ENCODE results near the gene PIH1D2.
A peak's percentile ranks its signal among the peaks of the same experiment; 100 is the strongest.
"Not testable (repeated sequence)": the region's sequence is repeated elsewhere in the genome, so short reads cannot be mapped to it uniquely, and the experiment has no call there.

PIH1D2 gene

DNA sequence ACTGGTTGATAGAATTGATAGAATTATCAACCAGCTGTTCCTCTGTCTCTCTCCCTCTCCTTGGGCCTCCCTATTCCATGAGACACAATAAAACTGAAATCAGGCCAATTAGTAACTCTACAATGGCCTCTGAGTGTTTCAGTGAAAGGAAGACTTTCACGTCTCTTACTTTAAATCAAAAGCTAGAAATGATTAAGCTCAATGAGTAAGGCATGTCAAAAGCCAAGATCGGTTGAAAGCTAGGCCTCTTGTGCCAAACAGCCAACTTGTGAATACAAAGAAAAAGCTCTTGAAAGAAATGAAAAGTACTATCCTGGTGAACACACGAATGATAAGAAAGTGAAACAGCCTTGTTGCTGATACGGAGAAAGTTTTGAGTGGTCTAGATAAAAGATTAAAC lies 16.6 kb downstream of the PIH1D2 start:
- TF ChIP-seq, protein P1, sequence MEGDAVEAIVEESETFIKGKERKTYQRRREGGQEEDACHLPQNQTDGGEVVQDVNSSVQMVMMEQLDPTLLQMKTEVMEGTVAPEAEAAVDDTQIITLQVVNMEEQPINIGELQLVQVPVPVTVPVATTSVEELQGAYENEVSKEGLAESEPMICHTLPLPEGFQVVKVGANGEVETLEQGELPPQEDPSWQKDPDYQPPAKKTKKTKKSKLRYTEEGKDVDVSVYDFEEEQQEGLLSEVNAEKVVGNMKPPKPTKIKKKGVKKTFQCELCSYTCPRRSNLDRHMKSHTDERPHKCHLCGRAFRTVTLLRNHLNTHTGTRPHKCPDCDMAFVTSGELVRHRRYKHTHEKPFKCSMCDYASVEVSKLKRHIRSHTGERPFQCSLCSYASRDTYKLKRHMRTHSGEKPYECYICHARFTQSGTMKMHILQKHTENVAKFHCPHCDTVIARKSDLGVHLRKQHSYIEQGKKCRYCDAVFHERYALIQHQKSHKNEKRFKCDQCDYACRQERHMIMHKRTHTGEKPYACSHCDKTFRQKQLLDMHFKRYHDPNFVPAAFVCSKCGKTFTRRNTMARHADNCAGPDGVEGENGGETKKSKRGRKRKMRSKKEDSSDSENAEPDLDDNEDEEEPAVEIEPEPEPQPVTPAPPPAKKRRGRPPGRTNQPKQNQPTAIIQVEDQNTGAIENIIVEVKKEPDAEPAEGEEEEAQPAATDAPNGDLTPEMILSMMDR (IDR thresholded peaks at IDR 0.05) = no peak
- no peak for DNase-seq (ENCODE audit: low spot score)
- Histone ChIP-seq H3K4me3 (no peak overlapping the region), H3K27ac (no peak overlapping the region)

DNA sequence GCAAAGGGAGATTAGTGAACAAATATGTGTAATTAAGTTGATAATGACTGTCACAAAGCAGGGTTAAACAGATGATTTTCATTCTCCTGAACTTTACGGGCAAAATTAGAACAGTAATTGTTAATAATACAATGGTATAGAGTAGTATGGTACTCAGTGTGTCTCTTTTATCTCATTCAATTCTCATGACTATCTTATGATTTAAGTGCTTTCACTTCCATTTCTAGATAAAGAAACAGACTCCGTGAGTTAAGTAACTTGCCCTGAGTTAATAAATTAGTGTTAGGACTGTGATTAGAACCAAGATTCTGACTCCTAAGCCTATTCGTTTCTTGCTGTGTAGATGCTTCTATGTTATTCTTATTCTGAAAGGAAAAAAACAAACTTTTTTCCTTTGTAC lies 22.0 kb downstream of the PIH1D2 start:
- H3K27ac ChIP-seq = no peak overlapping the region
- no peak overlapping the region for H3K4me3 ChIP-seq

GRCh38 chr11:112050721-112051120 lies 23.1 kb downstream of the PIH1D2 start:
- no peak overlapping the region for H3K27ac ChIP-seq
- no peak for DNase-seq (ENCODE audit: low spot score)
- TF ChIP-seq, protein P1 (IDR thresholded peaks at IDR 0.05) = no peak
- no peak overlapping the region for H3K4me3 ChIP-seq

More for the DNA sequence above, 22.0 kb downstream of the PIH1D2 start:
- no peak for DNase-seq (ENCODE audit: low spot score)
- TF ChIP-seq, protein P1 (IDR thresholded peaks at IDR 0.05) = no peak

DNA sequence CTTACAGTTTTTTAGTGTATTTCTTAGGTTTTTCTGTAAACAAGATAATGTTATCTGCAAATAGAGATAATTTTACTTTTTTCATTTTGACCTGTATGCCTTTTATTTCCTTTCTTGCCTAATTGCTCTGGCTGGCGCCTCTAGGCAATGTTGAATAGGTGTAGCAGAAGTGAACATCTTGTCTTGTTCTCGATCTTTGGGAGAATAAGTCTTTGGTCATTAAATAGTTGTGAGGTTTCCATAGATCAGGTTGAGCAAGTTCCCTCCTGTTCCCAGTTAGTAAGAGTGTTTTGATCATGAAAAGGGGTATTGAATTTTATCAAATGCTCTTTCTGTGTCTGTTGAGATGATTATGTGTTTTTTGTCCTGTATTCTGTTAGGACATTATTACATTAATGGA lies 24.0 kb downstream of the PIH1D2 start:
- Histone ChIP-seq H3K27ac (no peak overlapping the region), H3K4me3 (no peak overlapping the region)
- DNase-seq (ENCODE audit: low spot score) = no peak
- TF ChIP-seq, protein P1 (IDR thresholded peaks at IDR 0.05) = no peak

GRCh38 chr11:112048256-112048655 lies 25.6 kb downstream of the PIH1D2 start:
- DNase-seq (ENCODE audit: low spot score); H3K4me3 ChIP-seq: not testable (repeated sequence)
- H3K27ac ChIP-seq = peak overlapping the region in 1 of 2 donors; percentile 1

DNA sequence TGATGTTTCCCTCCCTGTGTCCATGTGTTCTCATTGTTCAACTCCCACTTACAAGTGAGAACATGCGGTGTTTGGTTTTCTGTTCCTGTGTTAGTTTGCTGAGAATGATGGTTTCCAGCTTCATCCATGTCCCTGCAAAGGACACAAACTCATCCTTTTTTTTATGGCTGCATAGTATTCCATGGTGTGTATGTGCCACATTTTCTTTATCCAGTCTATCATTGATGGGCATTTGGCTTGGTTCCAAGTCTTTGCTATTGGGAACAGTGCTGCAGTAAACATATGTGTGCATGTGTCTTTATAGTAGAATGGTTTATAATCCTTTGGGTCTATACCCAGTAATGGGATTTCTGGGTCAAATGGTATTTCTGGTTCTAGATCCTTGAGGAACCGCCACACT lies 27.2 kb downstream of the PIH1D2 start:
- not testable (repeated sequence) for H3K27ac ChIP-seq; DNase-seq (ENCODE audit: low spot score); H3K4me3 ChIP-seq

DNA sequence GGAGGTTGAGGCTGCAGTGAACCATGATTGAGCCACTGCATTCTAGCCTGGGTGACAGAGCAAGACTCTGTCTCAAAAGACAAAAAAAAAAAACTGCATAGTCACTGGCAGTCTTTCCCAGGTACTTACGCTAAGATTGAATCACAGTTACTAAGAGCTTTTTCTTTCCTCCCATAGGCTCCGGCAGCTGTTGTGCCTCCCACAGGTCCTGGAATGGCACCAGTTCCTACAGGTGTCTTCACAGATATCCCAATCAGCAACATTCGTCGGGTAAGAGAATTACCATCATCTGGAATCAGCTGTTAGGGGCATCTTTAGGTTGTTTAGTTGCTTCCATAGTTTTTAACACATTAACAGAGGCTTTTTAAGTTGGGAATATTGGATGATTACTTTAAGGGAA lies 28.9 kb downstream of the PIH1D2 start:
- Histone ChIP-seq H3K27ac (no peak overlapping the region), H3K4me3 (no peak overlapping the region)
- TF ChIP-seq, protein P1 (IDR thresholded peaks at IDR 0.05) = no peak
- DNase-seq (ENCODE audit: low spot score) = no peak

- no peak for DNase-seq (ENCODE audit: low spot score)
- Histone ChIP-seq H3K4me3 (no peak overlapping the region), H3K27ac (no peak overlapping the region)
- TF ChIP-seq, protein P1 (IDR thresholded peaks at IDR 0.05) = no peak
Observed at GRCh38 chr11:112042961-112043304, 30.9 kb downstream of the PIH1D2 start.
